Measurements from ENCODE around the gene PSMC2. TPM values are rescaled to one million over a fixed set of nuclear protein-coding genes. Genes with fewer than 3 reads are reported as not detected.

Gene PSMC2
- polyA plus RNA-seq (2011; rRNA removed): 221 and 266 TPM in 2 replicates
- polyA minus RNA-seq (2011; rRNA and poly(A)+ RNA removed): 100 and 137 TPM in 2 replicates

GRCh38 chr7:103347507-103348267 is at the start of gene PSMC2:
Gene PSMC2 (plus strand): TSS chr7:103347643. CDS start chr7:103347712, 69 bp downstream.
- ChIA-PET CTCF (interaction anchor here (1.0 kb wide), 1 partner anchor 23 kb away, joined by 3 read pairs; no protein-coding TSS in a partner anchor), POLR2A (no interaction called here)
- no peaks in the 10 kb centered on the region for H3K27me3 ChIP-seq (ENCODE audit: control insufficient read depth, insufficient read depth, low read length)
- peak; percentile 75 for DNase-seq (ENCODE audit: low read depth, low spot score)
- peak within 1 kb of the TSS; percentile 91 for H3K4me3 ChIP-seq (ENCODE audit: low read depth, low read length)
- H3K9me3 ChIP-seq (ENCODE audit: control insufficient read depth, insufficient read depth, low read length): no peaks in the 10 kb centered on the region; the same call in 1 of the 2 replicates
- no peak for TF ChIP-seq CTCF (IDR thresholded peaks at IDR 0.05; ENCODE audit: low read depth, low read length)
- H3K27ac ChIP-seq (ENCODE audit: low read depth, low read length): peak within 1 kb of the TSS; percentile 87

GRCh38 chr7:103297837-103298179 is 49.6 kb upstream of the PSMC2 start:
- Histone ChIP-seq H3K27me3 (ENCODE audit: control insufficient read depth, insufficient read depth, low read length) (no peaks in the 10 kb centered on the region), H3K27ac (ENCODE audit: low read depth, low read length) (peak overlapping the region; percentile 86), H3K9me3 (ENCODE audit: control insufficient read depth, insufficient read depth, low read length) (no peaks in the 10 kb centered on the region), H3K4me3 (ENCODE audit: low read depth, low read length) (peak overlapping the region; percentile 76)
- ChIA-PET CTCF (interaction anchor here (0.7 to 2.5 kb wide), 4 partner anchors 9 to 51 kb away, joined by 3 to 21 read pairs (median 4); no protein-coding TSS in a partner anchor), POLR2A (no interaction called here)
- no peak for TF ChIP-seq CTCF (IDR thresholded peaks at IDR 0.05; ENCODE audit: low read depth, low read length)
- DNase-seq (ENCODE audit: low read depth, low spot score): no peak

- ChIA-PET CTCF (interaction anchor here (0.7 kb wide), 1 partner anchor 9 kb away, joined by 3 read pairs; no protein-coding TSS in a partner anchor), POLR2A (no interaction called here)
- no peak for DNase-seq (ENCODE audit: low read depth, low spot score)
Measured at GRCh38 chr7:103299660-103300059, 47.8 kb upstream of the PSMC2 start.

GRCh38 chr7:103301441-103301840 is 46.0 kb upstream of the PSMC2 start:
- DNase-seq (ENCODE audit: low read depth, low spot score): no peak
- H3K27ac ChIP-seq (ENCODE audit: low read depth, low read length): no peak overlapping the region
- no peak overlapping the region for H3K4me3 ChIP-seq (ENCODE audit: low read depth, low read length)
- CTCF ChIA-PET: no interaction called here
- POLR2A ChIA-PET: no interaction called here
- no peak for TF ChIP-seq CTCF (IDR thresholded peaks at IDR 0.05; ENCODE audit: low read depth, low read length)
- no peaks in the 10 kb centered on the region for H3K27me3 ChIP-seq (ENCODE audit: control insufficient read depth, insufficient read depth, low read length)
- H3K9me3 ChIP-seq (ENCODE audit: control insufficient read depth, insufficient read depth, low read length): no peaks in the 10 kb centered on the region

More at GRCh38 chr7:103299660-103300059, 47.8 kb upstream of the PSMC2 start:
- Histone ChIP-seq H3K4me3 (ENCODE audit: low read depth, low read length) (no peak overlapping the region), H3K9me3 (ENCODE audit: control insufficient read depth, insufficient read depth, low read length) (no peaks in the 10 kb centered on the region), H3K27ac (ENCODE audit: low read depth, low read length) (no peak overlapping the region), H3K27me3 (ENCODE audit: control insufficient read depth, insufficient read depth, low read length) (no peaks in the 10 kb centered on the region)
- TF ChIP-seq CTCF (IDR thresholded peaks at IDR 0.05; ENCODE audit: low read depth, low read length): no peak

All from AG04450 (cell line).